Mesenchymal stem cell (in vitro differentiated cells and primary cell): Measurements from ENCODE around the gene EPHA10.

Experiments used
- DNase-seq: peaks from one replicate; pipeline ENCODE4 v3.0.0-alpha.2; 2013
- H2AFZ ChIP-seq: one replicate; pipeline ENCODE4 v1.6.1; 2013; ENCODE audit warnings: low read depth, mild to moderate bottlenecking, control low read depth, inconsistent platforms, low read length, moderate library complexity
- H2AK5ac ChIP-seq: 2 replicates; pipeline ENCODE4 v1.6.1; 2013; ENCODE audit warnings: low read length, moderate library complexity, mild to moderate bottlenecking, inconsistent platforms; ENCODE audit not compliant: severe bottlenecking
- H2BK120ac ChIP-seq: one replicate; pipeline ENCODE4 v1.6.1; 2013; ENCODE audit warnings: low read depth, mild to moderate bottlenecking, inconsistent platforms, low read length, moderate library complexity
- H2BK12ac ChIP-seq, 2 experiments: one replicate each; pipeline ENCODE4 v1.6.1; 2013; ENCODE audit warnings: inconsistent platforms in 2 of 2, low read length in 2 of 2, mild to moderate bottlenecking in 2 of 2, moderate library complexity in 2 of 2, control low read depth in 1 of 2
- H2BK15ac ChIP-seq: one replicate; pipeline ENCODE4 v1.6.1; 2013; ENCODE audit warnings: mild to moderate bottlenecking, low read depth, inconsistent platforms; ENCODE audit not compliant: poor library complexity, severe bottlenecking
- H2BK5ac ChIP-seq: 2 replicates; pipeline ENCODE4 v1.6.1; 2013; ENCODE audit warnings: low read depth, mild to moderate bottlenecking, low read length, control low read depth, inconsistent platforms; ENCODE audit not compliant: poor library complexity, severe bottlenecking
- H3K14ac ChIP-seq, 2 experiments: one replicate each; pipeline ENCODE4 v1.6.1; 2013; ENCODE audit warnings: inconsistent platforms in 2 of 2, low read length in 2 of 2, control low read depth in 1 of 2, mild to moderate bottlenecking in 1 of 2, moderate library complexity in 1 of 2
- H3K18ac ChIP-seq, 2 experiments: one replicate each; pipeline ENCODE4 v1.6.1; 2013; ENCODE audit warnings: inconsistent platforms in 2 of 2, low read length in 2 of 2, control low read depth in 1 of 2, low read depth in 1 of 2, mild to moderate bottlenecking in 1 of 2
- H3K23ac ChIP-seq, 2 experiments: one replicate each; pipeline ENCODE4 v1.6.1; 2013; ENCODE audit warnings: inconsistent platforms in 2 of 2, low read length in 2 of 2, mild to moderate bottlenecking in 2 of 2, moderate library complexity in 2 of 2, control low read depth in 1 of 2
- H3K27ac ChIP-seq: 2 replicates; pipeline ENCODE4 v1.5.1; 2013; ENCODE audit warnings: mild to moderate bottlenecking, moderate library complexity, low read length, control low read depth, inconsistent platforms; ENCODE audit not compliant: poor library complexity, severe bottlenecking
- H3K27me3 ChIP-seq, 2 experiments: 2 replicates each; pipeline versions ENCODE4 v1.6.1 to v1.7.0; 2013; ENCODE audit warnings: low read length in 2 of 2, mild to moderate bottlenecking in 2 of 2, moderate library complexity in 2 of 2, control low read depth in 1 of 2, inconsistent platforms in 1 of 2; ENCODE audit not compliant: control insufficient read depth in 1 of 2, insufficient read depth in 1 of 2
- H3K36me3 ChIP-seq, 2 experiments: 2 replicates each; pipeline versions ENCODE4 v1.6.1 to v1.7.0; 2013; ENCODE audit warnings: low read length in 2 of 2, control low read depth in 1 of 2, inconsistent platforms in 1 of 2, low read depth in 1 of 2, mild to moderate bottlenecking in 1 of 2; ENCODE audit not compliant: insufficient read depth in 2 of 2, control insufficient read depth in 1 of 2
- H3K4ac ChIP-seq, 2 experiments: one replicate each; pipeline ENCODE4 v1.6.1; 2013; ENCODE audit warnings: inconsistent platforms in 2 of 2, low read length in 2 of 2, mild to moderate bottlenecking in 2 of 2, moderate library complexity in 2 of 2, control low read depth in 1 of 2, low read depth in 1 of 2
- H3K4me1 ChIP-seq: 2 replicates; pipeline ENCODE4 v1.6.1; 2013; ENCODE audit warnings: low read depth, low read length, control low read depth; ENCODE audit not compliant: control insufficient read depth, insufficient read depth
- H3K4me2 ChIP-seq: 2 replicates; pipeline ENCODE4 v1.6.1; 2013; ENCODE audit warnings: low read length, mild to moderate bottlenecking, inconsistent platforms; ENCODE audit not compliant: poor library complexity, severe bottlenecking
- H3K4me3 ChIP-seq, 2 experiments: 2 replicates each; pipeline versions ENCODE4 v1.5.1 to v1.7.0; 2013; ENCODE audit warnings: low read length in 2 of 2, mild to moderate bottlenecking in 2 of 2, control low read depth in 1 of 2, low read depth in 1 of 2; ENCODE audit not compliant: insufficient read depth in 1 of 2
- H3K79me1 ChIP-seq: replicated peaks from 2 replicates; pipeline ENCODE4 v1.6.1; 2013; ENCODE audit warnings: mild to moderate bottlenecking, control low read depth, low read length, inconsistent platforms; ENCODE audit not compliant: poor library complexity, severe bottlenecking
- H3K9ac ChIP-seq: 2 replicates; pipeline ENCODE4 v1.7.0; 2013; ENCODE audit warnings: mild to moderate bottlenecking, low read length, moderate library complexity
- H3K9me3 ChIP-seq: 2 replicates; pipeline ENCODE4 v1.7.0; 2013; ENCODE audit warnings: mild to moderate bottlenecking, low read length; ENCODE audit not compliant: control insufficient read depth
- H4K8ac ChIP-seq: one replicate; pipeline ENCODE4 v1.6.1; 2013; ENCODE audit warnings: inconsistent platforms, mild to moderate bottlenecking, low read length, moderate library complexity
- H4K91ac ChIP-seq: one replicate; pipeline ENCODE4 v1.6.1; 2013; ENCODE audit warnings: mild to moderate bottlenecking, low read length, inconsistent platforms
- WGBS: methylation state at CpG from one replicate; pipeline ENCODE4 v1.1.7; 2013; ENCODE audit warnings: mixed read lengths; 5-methylcytosine and 5-hydroxymethylcytosine counted together

EPHA10 gene

GRCh38 chr1:37807220-37807554 lies 42.3 kb upstream of the EPHA10 start:
- no peak overlapping the region for H2BK15ac ChIP-seq
- H3K18ac ChIP-seq, result peak overlapping the region in 1 of 2 experiments; percentile 67
- H3K4me3 ChIP-seq, result peak overlapping the region; percentile 87 to 95
- peaks cover 34% of the 10 kb centered on the region for H3K79me1 ChIP-seq
- no peak for DNase-seq
- no peak overlapping the region for H2AK5ac ChIP-seq
- peaks cover 42 to 56% of the 10 kb centered on the region in 2 experiments for H3K36me3 ChIP-seq
- H4K8ac ChIP-seq, result no peak overlapping the region
- H3K27me3 ChIP-seq, result no peaks in the 10 kb centered on the region
- no peak overlapping the region for H4K91ac ChIP-seq
- H2BK120ac ChIP-seq, result no peak overlapping the region
- no peaks in the 10 kb centered on the region for H3K9me3 ChIP-seq
- H3K9ac ChIP-seq, result peak overlapping the region; percentile 91
- WGBS, result 21% methylated on average over 9 of the region's 9 CpGs
- peaks cover 14% of the 10 kb centered on the region for H3K4me1 ChIP-seq
- H3K27ac ChIP-seq, result peak overlapping the region; percentile 35
- H2BK12ac ChIP-seq, result no peak overlapping the region
- no peak overlapping the region for H2BK5ac ChIP-seq
- H3K14ac ChIP-seq, result no peak overlapping the region
- no peak overlapping the region for H2AFZ ChIP-seq
- peak overlapping the region; percentile 64 for H3K4me2 ChIP-seq
- H3K23ac ChIP-seq, result no peak overlapping the region
- H3K4ac ChIP-seq, result no peak overlapping the region

GRCh38 chr1:37802439-37802838 lies 37.5 kb upstream of the EPHA10 start:
- Histone ChIP-seq H3K27me3 (no peaks in the 10 kb centered on the region), H3K4me2 (no peak overlapping the region), H3K4ac (no peak overlapping the region), H2BK5ac (no peak overlapping the region), H4K91ac (no peak overlapping the region), H3K4me3 (no peak overlapping the region), H3K14ac (no peak overlapping the region), H2BK12ac (no peak overlapping the region), H3K4me1 (peaks cover 12% of the 10 kb centered on the region), H2BK15ac (no peak overlapping the region), H3K79me1 (peaks cover 24% of the 10 kb centered on the region), H4K8ac (no peak overlapping the region), H3K36me3 (peaks cover 59 to 64% of the 10 kb centered on the region in 2 experiments), H2BK120ac (no peak overlapping the region), H2AK5ac (no peak overlapping the region), H3K9ac (no peak overlapping the region), H3K18ac (no peak overlapping the region), H3K23ac (no peak overlapping the region), H3K9me3 (no peaks in the 10 kb centered on the region), H3K27ac (no peak overlapping the region), H2AFZ (no peak overlapping the region)
- 100% methylated on average over 1 of the region's 1 CpG for WGBS
- DNase-seq, result no peak

- H3K79me1 ChIP-seq, result no peaks in the 10 kb centered on the region
- H3K18ac ChIP-seq, result no peak overlapping the region
- no peak overlapping the region for H2BK5ac ChIP-seq
- H2BK120ac ChIP-seq, result no peak overlapping the region
- no peak overlapping the region for H2BK12ac ChIP-seq
- no peak overlapping the region for H3K27ac ChIP-seq
- H3K4me2 ChIP-seq, result no peak overlapping the region
- H3K14ac ChIP-seq, result no peak overlapping the region
- H3K23ac ChIP-seq, result no peak overlapping the region
- no peak overlapping the region for H3K9ac ChIP-seq
- peaks cover 23 to 25% of the 10 kb centered on the region in 2 experiments for H3K36me3 ChIP-seq
- H3K4me1 ChIP-seq, result peaks cover 22% of the 10 kb centered on the region
- no peak overlapping the region for H3K4ac ChIP-seq
- peak; percentile 54 for DNase-seq
- H3K4me3 ChIP-seq, result no peak overlapping the region
- H3K27me3 ChIP-seq, result peaks cover 15 to 27% of the 10 kb centered on the region in 2 experiments
- H4K8ac ChIP-seq, result no peak overlapping the region
- WGBS, result 84% methylated on average over 3 of the region's 3 CpGs
- H2AK5ac ChIP-seq, result no peak overlapping the region
- H2AFZ ChIP-seq, result no peak overlapping the region
- H3K9me3 ChIP-seq, result no peaks in the 10 kb centered on the region
- no peak overlapping the region for H2BK15ac ChIP-seq
- H4K91ac ChIP-seq, result no peak overlapping the region
Measured at GRCh38 chr1:37797750-37798345, 32.9 kb upstream of the EPHA10 start.

DNA sequence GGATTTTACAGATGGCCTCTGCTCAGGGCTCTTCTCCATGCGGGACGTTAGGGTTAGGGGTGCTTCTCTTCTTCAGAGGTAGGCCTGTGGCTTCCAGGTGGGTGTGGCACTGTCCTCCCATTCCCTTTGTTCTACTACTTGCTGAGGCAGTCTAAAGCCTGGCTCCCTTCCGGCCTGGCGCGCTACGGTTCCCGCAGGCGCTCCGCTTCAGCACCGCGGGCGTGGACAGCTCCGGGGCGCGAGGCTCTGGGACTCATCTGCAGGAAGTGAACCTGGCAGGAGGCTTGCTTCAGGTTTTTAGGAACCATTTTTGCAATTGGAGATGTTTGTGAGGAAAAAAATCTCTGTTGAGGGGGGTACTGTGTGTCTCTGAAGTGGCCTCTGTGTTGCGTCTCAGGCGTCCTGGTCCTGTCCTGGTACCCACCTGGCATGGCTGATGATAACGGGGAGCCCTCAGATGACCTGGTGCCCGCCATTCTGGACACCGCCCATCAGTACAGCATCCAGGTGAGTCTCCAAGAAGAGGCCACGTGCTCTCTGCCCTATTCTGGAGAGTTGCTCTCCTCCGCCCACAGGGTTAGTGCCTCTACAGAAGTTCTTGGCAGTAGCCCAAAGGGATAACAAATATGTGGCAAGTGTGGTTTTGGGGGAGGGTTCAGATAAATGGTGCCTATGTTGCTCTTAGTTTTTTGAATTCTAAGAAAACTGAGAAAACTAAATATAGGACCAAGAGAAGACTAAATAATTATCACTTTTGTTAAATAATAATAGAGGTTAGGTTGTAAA lies 30.6 kb upstream of the EPHA10 start:
- H3K23ac ChIP-seq, result no peak overlapping the region
- H2BK12ac ChIP-seq, result no peak overlapping the region
- DNase-seq, result peak; percentile 51
- H2AK5ac ChIP-seq, result no peak overlapping the region
- H2BK15ac ChIP-seq, result no peak overlapping the region
- H3K27ac ChIP-seq, result no peak overlapping the region
- no peak overlapping the region for H3K18ac ChIP-seq
- no peak overlapping the region for H4K8ac ChIP-seq
- no peaks in the 10 kb centered on the region for H3K9me3 ChIP-seq
- H2AFZ ChIP-seq, result no peak overlapping the region
- no peak overlapping the region for H3K4ac ChIP-seq
- H3K4me2 ChIP-seq, result no peak overlapping the region
- no peak overlapping the region for H3K4me3 ChIP-seq
- no peaks in the 10 kb centered on the region for H3K79me1 ChIP-seq
- no peak overlapping the region for H3K9ac ChIP-seq
- H3K36me3 ChIP-seq, result peaks cover 4 to 14% of the 10 kb centered on the region in 2 experiments
- no peak overlapping the region for H2BK120ac ChIP-seq
- peaks cover 38 to 48% of the 10 kb centered on the region in 2 experiments for H3K27me3 ChIP-seq
- H4K91ac ChIP-seq, result no peak overlapping the region
- 29% methylated on average over 22 of the region's 22 CpGs for WGBS
- H2BK5ac ChIP-seq, result no peak overlapping the region
- peaks cover 22% of the 10 kb centered on the region for H3K4me1 ChIP-seq
- no peak overlapping the region for H3K14ac ChIP-seq
